Esophagus (tissue), 2 donors: Measurements from ENCODE around the gene LRP5. TPM values are rescaled to one million over a fixed set of nuclear protein-coding genes. Genes with fewer than 3 reads are reported as not detected.
"Not testable (repeated sequence)": the region's sequence is repeated elsewhere in the genome, so short reads cannot be mapped to it uniquely, and the experiment has no call there.

Experiments
- H3K27ac ChIP-seq, 2 donors: one replicate each; pipeline ENCODE4 v1.5.1; 2013; ENCODE audit warnings: low read depth in 2 of 2, mild to moderate bottlenecking in 2 of 2, inconsistent platforms in 1 of 2, low read length in 1 of 2, moderate library complexity in 1 of 2
- H3K27me3 ChIP-seq, 2 donors: one replicate each; pipeline ENCODE4 v1.6.1; 2013; ENCODE audit warnings: low read length in 2 of 2, control low read depth in 1 of 2, mild to moderate bottlenecking in 1 of 2; ENCODE audit not compliant: insufficient read depth in 2 of 2, control insufficient read depth in 1 of 2
- H3K36me3 ChIP-seq, 2 donors: one replicate each; pipeline ENCODE4 v1.6.1; 2013; ENCODE audit warnings: low read length in 1 of 2; ENCODE audit not compliant: control insufficient read depth in 2 of 2, insufficient read depth in 2 of 2
- H3K4me1 ChIP-seq, 2 donors: one replicate each; pipeline ENCODE4 v1.6.1; 2013; ENCODE audit warnings: low read length in 1 of 2; ENCODE audit not compliant: control insufficient read depth in 2 of 2, insufficient read depth in 2 of 2
- H3K4me3 ChIP-seq, 2 donors: one replicate each; pipeline ENCODE4 v1.5.1; 2013; ENCODE audit warnings: low read length in 2 of 2, mild to moderate bottlenecking in 2 of 2, low read depth in 1 of 2, moderate library complexity in 1 of 2
- H3K9me3 ChIP-seq, 2 donors: one replicate each; pipeline ENCODE4 v1.6.1; 2013; ENCODE audit warnings: mild to moderate bottlenecking in 2 of 2, low read depth in 1 of 2, low read length in 1 of 2, moderate library complexity in 1 of 2; ENCODE audit not compliant: control insufficient read depth in 2 of 2, insufficient read depth in 1 of 2
- WGBS, 2 donors: extraction: QIAGEN DNeasy Blood & Tissue Kit; methylation state at CpG; one replicate each; pipeline ENCODE4 v1.1.7; 2013; 5-methylcytosine and 5-hydroxymethylcytosine counted together
- polyA plus RNA-seq, 2 donors: library from polyadenylated mRNA; stranded (reverse); fragments of 200-250 nt; gene quantifications; one replicate each; pipeline ENCODE4 v1.2.3, GENCODE V29; 2013
- donor health status: healthy with polysubstance abuse.
- donor health status: Bipolar disorder and iron deficiency.

The LRP5 gene
- polyA plus RNA-seq, 2 donors = 16.0 to 24.5 TPM

DNA sequence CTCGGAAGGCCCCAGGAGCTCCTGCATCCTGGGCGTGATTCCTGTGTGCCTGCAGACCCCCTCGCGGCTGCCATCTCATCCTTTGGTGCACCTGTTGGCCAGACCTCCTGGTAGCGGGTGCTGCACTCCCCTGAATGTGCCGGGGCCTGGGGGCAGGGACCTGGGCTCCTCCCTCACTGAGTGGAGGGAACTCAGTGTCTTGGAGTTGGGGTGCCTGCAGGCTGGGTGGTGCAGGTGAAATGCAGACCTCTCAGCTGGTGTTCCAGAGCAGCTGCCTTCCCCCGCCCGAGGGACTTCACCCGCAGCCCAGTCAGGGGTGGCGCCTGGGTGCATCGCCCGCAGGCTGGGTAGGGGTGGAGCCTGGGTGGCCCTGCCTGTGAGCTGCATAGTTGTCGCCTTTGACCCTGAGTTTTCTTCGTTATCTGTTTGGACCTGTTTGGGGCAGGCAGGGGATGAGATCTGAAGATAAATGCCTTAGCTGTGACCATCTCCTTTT lies 31.4 kb downstream of the LRP5 start:
- Histone ChIP-seq H3K36me3 (peaks cover 0 to 4% of the 10 kb centered on the region in 2 donors), H3K27ac (peak overlapping the region in 1 of 2 donors; percentile 93), H3K4me1 (peaks cover 14 to 29% of the 10 kb centered on the region in 2 donors), H3K4me3 (no peak overlapping the region), H3K27me3 (no peaks in the 10 kb centered on the region), H3K9me3 (no peaks in the 10 kb centered on the region)
- WGBS, 2 donors = 46 to 52% methylated on average over 14 of the region's 14 CpGs

DNA sequence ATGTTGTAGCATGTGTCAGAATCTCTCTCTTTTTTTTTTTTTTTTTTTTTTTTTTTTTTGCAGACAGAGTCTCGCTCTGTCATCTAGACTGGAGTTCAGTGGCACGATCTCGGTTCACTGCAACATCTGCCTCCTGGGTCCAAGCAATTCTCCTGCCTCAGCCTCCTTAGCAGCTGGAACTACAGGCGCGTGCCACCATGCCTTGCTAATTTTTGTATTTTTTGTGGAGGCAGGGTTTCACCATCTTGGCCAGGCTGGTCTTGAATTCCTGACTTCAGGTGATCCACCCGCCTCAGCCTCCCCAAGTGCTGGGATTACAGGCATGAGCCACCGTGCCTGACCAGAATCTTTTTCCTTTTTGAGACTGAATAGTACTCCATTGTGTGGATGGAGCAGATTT lies 32.4 kb downstream of the LRP5 start:
- peaks cover 14 to 29% of the 10 kb centered on the region in 2 donors for H3K4me1 ChIP-seq
- not testable (repeated sequence) for H3K36me3 ChIP-seq, H3K9me3 ChIP-seq, H3K27ac ChIP-seq, H3K4me3 ChIP-seq, H3K27me3 ChIP-seq
- 93 to 95% methylated on average over 7 of the region's 7 CpGs for WGBS, 2 donors

DNA sequence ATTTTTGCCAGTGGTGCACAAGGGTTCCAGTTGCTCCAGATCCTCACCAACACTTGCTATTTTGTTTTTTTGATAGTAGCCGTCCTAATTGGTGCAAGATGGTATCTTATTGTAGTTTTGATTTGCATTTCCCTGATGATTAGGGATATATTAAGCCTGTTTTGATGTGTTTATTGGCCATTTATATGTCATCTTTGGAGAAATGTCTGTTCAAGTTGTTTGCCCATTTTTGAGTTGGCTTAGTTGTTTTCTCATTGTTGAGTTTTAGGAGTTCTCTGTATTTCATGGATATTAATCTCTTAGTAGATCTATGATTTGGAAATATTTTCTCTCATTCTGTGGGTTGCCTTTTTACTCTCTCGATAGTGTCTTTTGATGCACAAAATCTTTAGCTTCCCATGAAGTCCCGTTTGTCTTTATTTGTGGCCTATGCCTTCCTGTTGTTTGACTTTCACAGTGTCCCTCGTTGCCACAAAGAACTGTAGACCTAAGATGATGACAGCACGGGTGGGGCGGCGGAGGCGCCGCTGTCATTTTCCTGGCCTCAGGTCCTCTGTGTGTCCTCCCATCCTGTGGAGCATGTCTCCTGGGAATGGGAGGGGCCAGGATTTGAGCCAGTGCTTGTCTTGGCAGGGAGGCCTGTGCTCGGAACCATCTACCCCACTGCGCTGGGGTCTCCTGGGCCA lies 33.5 kb downstream of the LRP5 start:
- no peak overlapping the region for H3K27ac ChIP-seq
- H3K4me3 ChIP-seq = no peak overlapping the region
- H3K36me3 ChIP-seq = peaks cover 2 to 4% of the 10 kb centered on the region in 2 donors
- H3K4me1 ChIP-seq = peaks cover 14 to 29% of the 10 kb centered on the region in 2 donors
- H3K9me3 ChIP-seq = no peaks in the 10 kb centered on the region
- WGBS, 2 donors = 60 to 61% methylated on average over 11 of the region's 11 CpGs
- no peaks in the 10 kb centered on the region for H3K27me3 ChIP-seq

DNA sequence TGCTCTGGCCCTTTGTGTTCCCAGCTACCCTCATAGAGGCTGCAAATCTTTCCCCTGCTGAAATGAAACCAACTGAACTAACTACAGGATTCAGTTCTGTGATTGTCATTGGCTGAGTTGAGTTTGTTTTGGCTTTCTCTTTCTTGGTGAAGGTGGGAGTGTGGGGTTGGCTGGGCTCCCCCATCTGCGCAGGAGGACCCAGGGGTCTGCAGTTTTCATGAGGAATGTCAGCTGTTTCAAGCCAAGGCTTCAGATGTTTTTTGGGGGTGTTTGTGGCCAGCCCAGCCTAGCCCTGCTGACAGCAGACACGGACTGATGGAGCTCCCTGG lies 34.0 kb downstream of the LRP5 start:
- Histone ChIP-seq H3K36me3 (peaks cover 2 to 4% of the 10 kb centered on the region in 2 donors), H3K4me3 (no peak overlapping the region), H3K4me1 (peaks cover 11 to 25% of the 10 kb centered on the region in 2 donors), H3K27ac (peak overlapping the region in 1 of 2 donors; percentile 8), H3K27me3 (no peaks in the 10 kb centered on the region), H3K9me3 (no peaks in the 10 kb centered on the region)
- 49 to 58% methylated on average over 2 of the region's 2 CpGs for WGBS, 2 donors

DNA sequence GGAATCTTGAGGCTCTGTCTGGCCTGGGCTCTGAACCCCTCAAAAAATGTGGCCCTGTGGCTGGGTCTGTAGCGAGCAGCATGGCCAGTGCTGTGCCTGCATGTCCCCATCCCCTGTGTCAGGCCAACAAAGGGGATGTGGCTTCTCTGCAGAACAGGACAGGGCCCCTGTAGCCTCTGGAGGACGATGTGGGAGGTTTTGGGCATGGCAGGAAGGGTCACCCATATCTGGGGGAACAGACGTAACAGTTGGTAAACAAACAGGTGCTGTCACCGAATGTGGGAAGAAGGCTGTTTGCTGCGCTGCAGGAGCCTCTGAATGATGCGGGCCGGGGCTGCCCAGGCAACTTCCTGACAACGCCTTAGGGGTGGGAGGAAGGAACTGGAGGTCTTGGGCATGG lies 35.0 kb downstream of the LRP5 start:
- Histone ChIP-seq H3K4me1 (peaks cover 9 to 21% of the 10 kb centered on the region in 2 donors), H3K9me3 (no peaks in the 10 kb centered on the region), H3K4me3 (no peak overlapping the region), H3K27ac (peak overlapping the region in 1 of 2 donors; percentile 26), H3K27me3 (no peaks in the 10 kb centered on the region), H3K36me3 (peaks cover 2 to 4% of the 10 kb centered on the region in 2 donors)
- 82 to 84% methylated on average over 8 of the region's 8 CpGs for WGBS, 2 donors

DNA sequence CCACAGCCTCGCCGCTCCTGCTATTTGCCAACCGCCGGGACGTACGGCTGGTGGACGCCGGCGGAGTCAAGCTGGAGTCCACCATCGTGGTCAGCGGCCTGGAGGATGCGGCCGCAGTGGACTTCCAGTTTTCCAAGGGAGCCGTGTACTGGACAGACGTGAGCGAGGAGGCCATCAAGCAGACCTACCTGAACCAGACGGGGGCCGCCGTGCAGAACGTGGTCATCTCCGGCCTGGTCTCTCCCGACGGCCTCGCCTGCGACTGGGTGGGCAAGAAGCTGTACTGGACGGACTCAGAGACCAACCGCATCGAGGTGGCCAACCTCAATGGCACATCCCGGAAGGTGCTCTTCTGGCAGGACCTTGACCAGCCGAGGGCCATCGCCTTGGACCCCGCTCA lies 35.5 kb downstream of the LRP5 start:
- Histone ChIP-seq H3K36me3 (peaks cover 2 to 4% of the 10 kb centered on the region in 2 donors), H3K4me3 (no peak overlapping the region), H3K27ac (no peak overlapping the region), H3K9me3 (no peaks in the 10 kb centered on the region), H3K4me1 (peaks cover 8 to 19% of the 10 kb centered on the region in 2 donors), H3K27me3 (no peaks in the 10 kb centered on the region)
- 95% methylated on average over 32 of the region's 32 CpGs for WGBS, 2 donors

DNA sequence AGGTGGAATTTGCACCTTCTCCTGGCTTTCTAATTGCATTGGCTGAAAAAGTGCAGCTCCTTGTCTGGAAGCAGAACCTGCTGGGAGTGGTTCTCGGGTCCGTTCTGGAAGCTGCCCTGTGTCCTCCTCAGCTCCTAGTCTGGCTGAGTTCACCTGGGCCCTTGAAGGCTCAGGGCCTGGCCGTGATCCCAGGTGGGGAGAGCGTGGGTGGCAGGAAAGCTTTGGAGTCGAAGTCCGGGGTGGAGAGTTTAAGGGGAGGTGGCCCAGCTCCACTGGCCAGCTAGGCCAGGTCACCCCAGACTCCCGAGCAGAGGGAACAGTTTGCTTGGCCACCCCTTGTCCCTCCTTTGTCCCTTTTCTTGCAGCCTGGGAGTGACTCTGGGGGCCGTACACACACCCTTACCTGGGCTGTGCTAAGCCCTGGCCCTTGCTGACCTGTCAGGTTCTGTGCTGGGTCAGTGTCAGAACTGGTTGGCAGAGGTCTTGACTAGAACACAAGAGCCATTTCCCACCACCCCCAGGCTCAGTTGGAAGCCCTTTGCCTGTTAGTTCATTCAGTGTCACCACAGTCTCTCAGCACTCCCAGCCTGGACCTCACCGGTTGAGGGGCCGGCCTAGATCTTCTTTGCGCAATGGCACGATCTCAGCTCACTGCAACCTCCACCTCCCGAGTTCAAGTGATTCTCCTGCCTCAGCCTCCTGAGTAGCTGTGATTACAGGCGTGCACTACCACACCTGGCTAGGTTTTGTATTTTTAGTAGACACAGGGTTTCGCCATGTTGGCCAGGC lies 37.3 kb downstream of the LRP5 start:
- peaks cover 7 to 23% of the 10 kb centered on the region in 2 donors for H3K4me1 ChIP-seq
- H3K9me3 ChIP-seq = no peaks in the 10 kb centered on the region
- no peak overlapping the region for H3K4me3 ChIP-seq
- peak overlapping the region in 1 of 2 donors; percentile 10 for H3K27ac ChIP-seq
- no peaks in the 10 kb centered on the region for H3K27me3 ChIP-seq
- 76 to 81% methylated on average over 15 of the region's 15 CpGs for WGBS, 2 donors
- H3K36me3 ChIP-seq = peaks cover 2 to 4% of the 10 kb centered on the region in 2 donors

DNA sequence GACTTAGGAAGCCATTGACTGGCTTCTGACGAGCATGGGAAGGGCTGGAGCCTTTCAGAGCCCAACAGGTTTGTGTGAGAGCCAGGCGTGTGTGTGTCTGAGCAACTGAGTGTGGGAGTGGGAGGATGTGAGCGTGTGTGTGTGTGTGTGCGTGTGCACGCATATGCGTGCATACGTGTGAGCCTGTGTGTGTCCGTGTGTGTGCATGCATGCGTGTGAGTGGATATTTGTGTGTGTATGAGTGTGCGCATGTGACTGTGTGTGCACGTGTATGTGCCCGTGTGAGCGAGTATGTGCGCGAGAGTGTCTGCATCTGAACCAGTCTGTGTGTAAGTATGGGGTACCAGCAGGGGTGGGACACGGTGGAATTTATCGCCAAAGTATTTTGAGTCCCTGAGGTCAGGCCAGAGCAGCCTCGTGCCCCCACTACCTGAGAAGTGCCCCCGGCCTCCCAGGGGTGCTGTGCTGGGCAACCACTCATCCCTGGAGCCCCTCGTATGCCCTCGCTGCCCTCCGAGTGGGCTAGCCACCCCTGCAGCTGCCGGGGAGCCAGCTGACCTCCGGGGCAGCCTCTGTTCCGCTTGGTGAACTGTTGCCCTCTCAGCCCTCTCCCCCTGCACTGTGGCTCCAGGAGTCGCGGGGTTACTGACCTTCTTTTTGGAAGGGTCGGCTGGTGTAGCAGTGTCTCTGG lies 38.5 kb downstream of the LRP5 start:
- Histone ChIP-seq H3K27me3 (no peaks in the 10 kb centered on the region), H3K4me3 (no peak overlapping the region), H3K36me3 (peaks cover 2 to 7% of the 10 kb centered on the region in 2 donors), H3K4me1 (peaks cover 7 to 31% of the 10 kb centered on the region in 2 donors), H3K9me3 (no peaks in the 10 kb centered on the region), H3K27ac (peak overlapping the region in 1 of 2 donors; percentile 66)
- 88 to 90% methylated on average over 28 of the region's 28 CpGs for WGBS, 2 donors

DNA sequence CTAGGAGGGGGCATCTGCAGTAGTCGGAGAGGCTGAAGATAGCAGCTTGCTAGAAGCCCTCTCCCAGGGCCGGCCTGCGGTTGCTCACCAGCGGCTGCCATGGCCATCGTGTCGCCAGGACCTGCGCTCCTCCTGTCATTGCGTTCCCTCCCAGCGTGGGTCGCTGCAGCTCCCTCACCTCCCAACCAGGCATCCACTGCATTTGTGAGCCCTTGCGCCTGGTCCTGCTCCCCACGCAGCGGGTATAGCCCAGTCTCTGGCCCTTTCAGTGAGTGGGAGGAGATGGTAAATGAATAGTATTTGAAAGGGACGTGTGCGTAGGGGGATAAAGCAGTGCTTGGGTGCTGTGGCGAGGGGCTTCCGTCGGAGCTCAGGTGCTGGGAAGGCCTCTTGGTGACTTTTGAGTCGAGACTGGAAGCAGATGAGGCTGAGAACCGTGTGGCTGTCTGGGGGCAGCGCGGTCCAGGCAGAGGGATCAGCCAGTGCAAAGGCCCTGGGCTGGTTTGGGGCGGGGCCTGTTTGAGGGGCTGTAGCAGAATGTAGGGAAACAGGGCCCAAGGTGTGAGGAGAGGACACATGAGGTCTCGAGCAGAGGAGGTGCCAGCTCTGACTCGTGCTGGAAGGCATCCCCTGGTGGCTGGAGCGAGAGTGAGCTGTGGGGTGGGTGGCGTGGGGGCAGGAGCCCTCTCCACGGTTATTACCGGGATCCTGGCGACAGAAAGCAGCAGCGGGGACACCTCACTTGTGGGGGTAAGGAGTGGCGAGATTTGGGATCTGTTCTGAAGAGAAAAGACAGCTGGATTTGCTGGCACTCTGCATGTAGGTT lies 39.3 kb downstream of the LRP5 start:
- H3K27ac ChIP-seq = peak overlapping the region in 1 of 2 donors; percentile 66
- no peaks in the 10 kb centered on the region for H3K27me3 ChIP-seq
- H3K4me3 ChIP-seq = no peak overlapping the region
- 91 to 92% methylated on average over 32 of the region's 32 CpGs for WGBS, 2 donors
- H3K9me3 ChIP-seq = no peaks in the 10 kb centered on the region
- peaks cover 7 to 26% of the 10 kb centered on the region in 2 donors for H3K4me1 ChIP-seq
- H3K36me3 ChIP-seq = peaks cover 2 to 7% of the 10 kb centered on the region in 2 donors
